IMR-90 (cell line): ENCODE measurements around the gene ERG. TPM values are rescaled to one million over a fixed set of nuclear protein-coding genes. Genes with fewer than 3 reads are reported as not detected.

Experiments
- ATAC-seq: fragments of 200-7000 bp; cut with Tn5 transposase; 2 replicates; pipeline ENCODE4 v1.9.1; 2020; ENCODE audit warnings: low read depth, mild to moderate bottlenecking, moderate library complexity
- BruUV-seq: library from RNA; stranded (reverse); fragments of 400-500 nt; replicated peaks from 2 replicates; lab custom pipeline; 2021; lab: Mats Ljungman, UMichigan
- CTCF ChIA-PET: fragments of 300-600 bp; formaldehyde crosslinking; extraction: SDS; loops from one replicate; lab custom pipeline; 2021; ENCODE audit warnings: antibody characterized with exemption; lab: Yijun Ruan, JAX
- POLR2A ChIA-PET: fragments of 300-600 bp; sonication (Branson Sonifier 250); formaldehyde crosslinking; loops from one replicate; lab custom pipeline; 2022; ENCODE audit warnings: antibody characterized with exemption; ENCODE audit not compliant: unreplicated experiment; lab: Charles Lee
- DNase-seq: peaks from one replicate; pipeline ENCODE4 v3.0.0; 2013
- H2AFZ ChIP-seq: replicated peaks from 2 replicates; pipeline ENCODE3; 2013; ENCODE audit warnings: low read length, mild to moderate bottlenecking; ENCODE audit not compliant: poor library complexity
- H2AK5ac ChIP-seq: 2 replicates; pipeline ENCODE4 v1.6.1; 2013; ENCODE audit warnings: low read depth, low read length, inconsistent platforms
- H2AK9ac ChIP-seq: replicated peaks from 2 replicates; pipeline ENCODE3; 2013; ENCODE audit warnings: mild to moderate bottlenecking, low read depth, low read length, moderate library complexity; ENCODE audit not compliant: poor library complexity
- H2BK120ac ChIP-seq: 2 replicates; pipeline ENCODE4 v1.6.1; 2013; ENCODE audit warnings: low read depth, low read length, inconsistent platforms
- H2BK15ac ChIP-seq: 3 replicates; pipeline ENCODE4 v1.6.1; 2013; ENCODE audit warnings: low read depth, low read length, inconsistent platforms
- H2BK20ac ChIP-seq: 2 replicates; pipeline ENCODE4 v1.6.1; 2013; ENCODE audit warnings: low read depth, mild to moderate bottlenecking, inconsistent platforms, low read length, moderate library complexity
- H2BK5ac ChIP-seq: 2 replicates; pipeline ENCODE4 v1.6.1; 2013; ENCODE audit warnings: mild to moderate bottlenecking, low read depth, low read length, inconsistent platforms; ENCODE audit not compliant: poor library complexity, severe bottlenecking
- H3K14ac ChIP-seq: replicated peaks from 2 replicates; pipeline ENCODE4 v1.6.1; 2013; ENCODE audit warnings: low read depth, low read length, inconsistent platforms
- H3K18ac ChIP-seq: 2 replicates; pipeline ENCODE4 v1.6.1; 2013; ENCODE audit warnings: low read depth, low read length, control low read depth
- H3K23ac ChIP-seq: 2 replicates; pipeline ENCODE4 v1.6.1; 2013; ENCODE audit warnings: low read depth, low read length, inconsistent platforms
- H3K27ac ChIP-seq: 2 replicates; pipeline ENCODE4 v1.5.1; 2013; ENCODE audit warnings: mild to moderate bottlenecking, control low read depth, low read length; ENCODE audit not compliant: insufficient read depth
- H3K27me3 ChIP-seq: 2 replicates; pipeline ENCODE4 v1.6.1; 2013; ENCODE audit warnings: low read length; ENCODE audit not compliant: control insufficient read depth, insufficient read depth
- H3K36me3 ChIP-seq: 2 replicates; pipeline ENCODE4 v1.6.1; 2013; ENCODE audit warnings: low read length, mixed read lengths; ENCODE audit not compliant: control insufficient read depth, insufficient read depth
- H3K4ac ChIP-seq: 2 replicates; pipeline ENCODE4 v1.6.1; 2013; ENCODE audit warnings: low read depth, low read length, inconsistent platforms
- H3K4me1 ChIP-seq: 2 replicates; pipeline ENCODE4 v1.6.1; 2013; ENCODE audit warnings: low read length, mixed read lengths; ENCODE audit not compliant: control insufficient read depth, insufficient read depth
- H3K4me2 ChIP-seq: 2 replicates; pipeline ENCODE4 v1.6.1; 2013; ENCODE audit warnings: low read depth, mild to moderate bottlenecking, control low read depth, low read length, moderate library complexity
- H3K4me3 ChIP-seq: 2 replicates; pipeline ENCODE4 v1.5.1; 2013; ENCODE audit warnings: low read depth, mild to moderate bottlenecking, control low read depth, low read length, moderate library complexity; ENCODE audit not compliant: insufficient read depth
- H3K56ac ChIP-seq: 2 replicates; pipeline ENCODE4 v1.6.1; 2013; ENCODE audit warnings: low read length, inconsistent platforms; ENCODE audit not compliant: insufficient read depth; ENCODE audit errors: extremely low read depth
- H3K79me1 ChIP-seq, 2 experiments: 2 replicates each; pipeline ENCODE4 v1.6.1; 2013; ENCODE audit warnings: low read length in 2 of 2, inconsistent platforms in 1 of 2, low read depth in 1 of 2
- H3K9ac ChIP-seq: 2 replicates; pipeline ENCODE4 v1.6.1; 2013; ENCODE audit warnings: low read depth, low read length, control low read depth
- H3K9me1 ChIP-seq: 2 replicates; pipeline ENCODE4 v1.6.1; 2013; ENCODE audit warnings: low read length, inconsistent platforms; ENCODE audit not compliant: insufficient read depth
- H3K9me3 ChIP-seq: 2 replicates; pipeline ENCODE4 v1.6.1; 2013; ENCODE audit warnings: low read length; ENCODE audit not compliant: control insufficient read depth, insufficient read depth
- H4K20me1 ChIP-seq: 2 replicates; pipeline ENCODE4 v1.6.1; 2013; ENCODE audit warnings: low read length, inconsistent platforms; ENCODE audit not compliant: insufficient read depth
- H4K5ac ChIP-seq: 2 replicates; pipeline ENCODE4 v1.6.1; 2013; ENCODE audit warnings: mild to moderate bottlenecking, low read depth, low read length, control low read depth
- H4K8ac ChIP-seq, 2 experiments: 2 replicates each; pipeline ENCODE4 v1.6.1; 2013; ENCODE audit warnings: low read depth in 2 of 2, low read length in 2 of 2, control low read depth in 1 of 2, inconsistent platforms in 1 of 2
- H4K91ac ChIP-seq: 2 replicates; pipeline ENCODE4 v1.6.1; 2013; ENCODE audit warnings: low read depth, low read length, inconsistent platforms; ENCODE audit not compliant: insufficient read depth
- BHLHE40 ChIP-seq: fragments of 150-350 bp; IDR thresholded peaks from 2 replicates; pipeline ENCODE4 v1.6.1; 2016; ENCODE audit warnings: mild to moderate bottlenecking, low read depth, low read length
- CEBPB ChIP-seq: IDR thresholded peaks from 2 replicates; pipeline ENCODE4 v1.6.1; 2012; ENCODE audit warnings: low read depth, low read length, improper control_type of control experiment
- CHD1 ChIP-seq: IDR thresholded peaks from 2 replicates; pipeline ENCODE4 v1.6.1; 2012; ENCODE audit warnings: low read depth, low read length, improper control_type of control experiment
- FOS ChIP-seq: fragments of 150-350 bp; IDR thresholded peaks from 2 replicates; pipeline ENCODE4 v1.6.1; 2016; ENCODE audit warnings: low read depth, low read length
- MAFK ChIP-seq: IDR thresholded peaks from 2 replicates; pipeline ENCODE4 v1.6.1; 2012; ENCODE audit warnings: low read depth, low read length, improper control_type of control experiment
- MAZ ChIP-seq: IDR thresholded peaks from 2 replicates; pipeline ENCODE4 v1.6.1; 2012; ENCODE audit warnings: low read depth, mild to moderate bottlenecking, low read length, improper control_type of control experiment, moderate library complexity, borderline replicate concordance
- MXI1 ChIP-seq: IDR thresholded peaks from 2 replicates; pipeline ENCODE4 v1.6.1; 2012; ENCODE audit warnings: low read depth, mild to moderate bottlenecking, low read length, moderate library complexity, borderline replicate concordance
- NFE2L2 ChIP-seq: fragments of 150-350 bp; IDR thresholded peaks from 2 replicates; pipeline ENCODE4 v1.6.1; 2016; ENCODE audit warnings: low read depth, mild to moderate bottlenecking, low read length
- POLR2A ChIP-seq: IDR thresholded peaks from 2 replicates; pipeline ENCODE4 v1.6.1; 2012; ENCODE audit warnings: mild to moderate bottlenecking, low read depth, low read length
- RAD21 ChIP-seq: IDR thresholded peaks from 2 replicates; pipeline ENCODE4 v1.6.1; 2012; ENCODE audit warnings: low read length, improper control_type of control experiment
- RCOR1 ChIP-seq: IDR thresholded peaks from 2 replicates; pipeline ENCODE4 v1.6.1; 2012; ENCODE audit warnings: mild to moderate bottlenecking, low read length, improper control_type of control experiment; ENCODE audit not compliant: insufficient replicate concordance
- RFX5 ChIP-seq: IDR thresholded peaks from 2 replicates; pipeline ENCODE4 v1.8.0; 2012; ENCODE audit warnings: low read depth, mild to moderate bottlenecking, low read length, moderate library complexity
- SMC3 ChIP-seq: fragments of 150-350 bp; IDR thresholded peaks from 2 replicates; pipeline ENCODE4 v1.6.1; 2016; ENCODE audit warnings: low read depth, mild to moderate bottlenecking, antibody characterized with exemption, low read length, moderate library complexity
- WGBS, 2 experiments: methylation state at CpG; one replicate each; pipeline versions ENCODE4 v1.1.5 to v1.1.7; 2013; ENCODE audit warnings: missing lambda C conversion rate in 2 of 2; ENCODE audit not compliant: insufficient read length in 1 of 2; ENCODE audit errors: extremely low coverage in 2 of 2; 5-methylcytosine and 5-hydroxymethylcytosine counted together
- dilution Hi-C: fragments of 300-500 bp; cut with HindIII; formaldehyde crosslinking; loops from one replicate; pipeline ENCODE4 v1.14.3; 2018; ENCODE audit warnings: low sequenced_read_pairs; ENCODE audit not compliant: unreplicated experiment
- in situ Hi-C: fragments of 300-500 bp; cut with MboI; formaldehyde crosslinking; loops from 3 replicates; pipeline ENCODE4 v1.14.3; 2019; ENCODE audit warnings: low sequenced_read_pairs, inconsistent platforms, mixed read lengths
- intact Hi-C: fragments of 100-400 bp; cut with micrococcal nuclease; formaldehyde crosslinking; loops from 2 replicates; pipeline ENCODE4 v1.10.0; 2022
- polyA plus RNA-seq, 3 experiments: library from polyadenylated mRNA; depleted of rRNA; stranded (reverse); fragments of >200 nt; gene quantifications; 2 replicates each; pipeline ENCODE4 v1.2.3, GENCODE V29; 2012; ENCODE audit warnings: low replicate concordance in 1 of 3
- total RNA-seq: library from RNA; depleted of rRNA; stranded (reverse); fragments of >200 nt; gene quantifications from 2 replicates; pipeline ENCODE4 v1.2.3, GENCODE V29; 2012
- TF ChIP-seq, protein P1 (sequence below): conservative IDR thresholded peaks from 2 replicates; pipeline ENCODE4 v1.5.1; 2012; ENCODE audit warnings: mild to moderate bottlenecking, low read depth, low read length, improper control_type of control experiment
- TF ChIP-seq, protein P2 (sequence below): fragments of 150-350 bp; IDR thresholded peaks from 2 replicates; pipeline ENCODE4 v1.6.1; 2016; ENCODE audit warnings: low read depth, mild to moderate bottlenecking, low read length, moderate library complexity, borderline replicate concordance
- TF ChIP-seq, protein P3 (sequence below): fragments of 150-350 bp; IDR thresholded peaks from 2 replicates; pipeline ENCODE4 v1.6.1; 2017; ENCODE audit warnings: mild to moderate bottlenecking, antibody characterized with exemption, low read length, low read depth

ERG gene
- total and polyA plus RNA-seq, 2 of the 4 experiments (the other 2 are of a cell fraction): not detected

DNA sequence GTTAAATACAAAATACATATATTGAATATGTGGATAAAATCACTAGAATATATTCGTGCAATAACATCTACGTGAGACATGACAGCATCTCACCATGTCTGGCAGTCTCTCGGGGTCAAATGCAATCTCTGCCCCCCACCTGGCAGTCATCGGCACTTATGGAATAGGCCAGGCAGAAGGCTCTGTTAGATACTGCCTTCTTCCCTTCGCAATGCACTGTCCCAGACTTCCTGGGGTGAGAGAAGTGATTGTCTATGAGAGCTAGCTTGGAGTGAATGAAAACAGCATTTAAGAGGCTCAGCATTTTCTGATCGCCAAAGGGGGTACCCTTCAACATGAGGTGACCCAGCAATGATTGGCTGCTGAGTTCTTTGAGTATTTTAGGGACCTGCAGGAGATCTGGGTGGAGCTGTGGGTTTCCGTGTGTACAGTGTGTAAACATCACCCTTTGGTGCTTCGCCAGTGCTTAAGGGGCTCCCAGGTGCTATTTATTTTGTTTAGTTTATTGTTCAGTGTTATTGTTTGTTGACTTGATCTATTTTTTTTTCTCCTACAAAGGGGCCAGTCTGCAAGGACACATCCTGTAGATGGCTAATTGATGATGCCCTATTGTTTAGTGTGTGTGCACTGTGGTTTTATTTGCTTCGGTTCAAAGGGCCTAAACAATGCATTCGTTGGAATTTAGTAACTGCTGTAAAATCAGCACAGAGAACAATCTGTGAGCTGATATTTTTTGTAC is 10.2 kb downstream of the ERG start:
- Histone ChIP-seq H3K9me1 (no peaks in the 10 kb centered on the region), H3K79me1 (no peaks in the 10 kb centered on the region), H2BK120ac (no peak overlapping the region), H3K23ac (no peak overlapping the region), H3K4me3 (no peak overlapping the region), H3K9me3 (no peaks in the 10 kb centered on the region), H2AK9ac (no peak overlapping the region), H2BK15ac (no peak overlapping the region), H3K14ac (no peak overlapping the region), H4K20me1 (no peaks in the 10 kb centered on the region), H2AFZ (no peak overlapping the region), H3K56ac (no peak overlapping the region), H2AK5ac (no peak overlapping the region), H3K36me3 (no peaks in the 10 kb centered on the region), H3K27ac (no peak overlapping the region), H3K9ac (no peak overlapping the region), H4K8ac (no peak overlapping the region), H4K91ac (no peak overlapping the region), H2BK20ac (no peak overlapping the region), H3K4ac (no peak overlapping the region), H3K4me1 (no peaks in the 10 kb centered on the region), H3K4me2 (no peak overlapping the region), H3K27me3 (peaks cover 16% of the 10 kb centered on the region), H3K18ac (no peak overlapping the region), H2BK5ac (no peak overlapping the region), H4K5ac (no peak overlapping the region)
- BruUV-seq: no TSS peak
- dilution Hi-C loops (no loop called here), intact Hi-C loops (no loop called here), in situ Hi-C loops (no loop called here)
- WGBS, 2 experiments: no CpG with 5 or more reads among the region's 10 CpGs
- TF ChIP-seq RFX5 (no peak), BHLHE40 (no peak), SMC3 (no peak), MAFK (no peak), NFE2L2 (no peak), RCOR1 (no peak), CHD1 (no peak), CEBPB (no peak), FOS (no peak), RAD21 (no peak), MXI1 (no peak), POLR2A (no peak), MAZ (no peak)
- TF ChIP-seq, protein P1, sequence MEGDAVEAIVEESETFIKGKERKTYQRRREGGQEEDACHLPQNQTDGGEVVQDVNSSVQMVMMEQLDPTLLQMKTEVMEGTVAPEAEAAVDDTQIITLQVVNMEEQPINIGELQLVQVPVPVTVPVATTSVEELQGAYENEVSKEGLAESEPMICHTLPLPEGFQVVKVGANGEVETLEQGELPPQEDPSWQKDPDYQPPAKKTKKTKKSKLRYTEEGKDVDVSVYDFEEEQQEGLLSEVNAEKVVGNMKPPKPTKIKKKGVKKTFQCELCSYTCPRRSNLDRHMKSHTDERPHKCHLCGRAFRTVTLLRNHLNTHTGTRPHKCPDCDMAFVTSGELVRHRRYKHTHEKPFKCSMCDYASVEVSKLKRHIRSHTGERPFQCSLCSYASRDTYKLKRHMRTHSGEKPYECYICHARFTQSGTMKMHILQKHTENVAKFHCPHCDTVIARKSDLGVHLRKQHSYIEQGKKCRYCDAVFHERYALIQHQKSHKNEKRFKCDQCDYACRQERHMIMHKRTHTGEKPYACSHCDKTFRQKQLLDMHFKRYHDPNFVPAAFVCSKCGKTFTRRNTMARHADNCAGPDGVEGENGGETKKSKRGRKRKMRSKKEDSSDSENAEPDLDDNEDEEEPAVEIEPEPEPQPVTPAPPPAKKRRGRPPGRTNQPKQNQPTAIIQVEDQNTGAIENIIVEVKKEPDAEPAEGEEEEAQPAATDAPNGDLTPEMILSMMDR: no peak
- TF ChIP-seq, protein P2, sequence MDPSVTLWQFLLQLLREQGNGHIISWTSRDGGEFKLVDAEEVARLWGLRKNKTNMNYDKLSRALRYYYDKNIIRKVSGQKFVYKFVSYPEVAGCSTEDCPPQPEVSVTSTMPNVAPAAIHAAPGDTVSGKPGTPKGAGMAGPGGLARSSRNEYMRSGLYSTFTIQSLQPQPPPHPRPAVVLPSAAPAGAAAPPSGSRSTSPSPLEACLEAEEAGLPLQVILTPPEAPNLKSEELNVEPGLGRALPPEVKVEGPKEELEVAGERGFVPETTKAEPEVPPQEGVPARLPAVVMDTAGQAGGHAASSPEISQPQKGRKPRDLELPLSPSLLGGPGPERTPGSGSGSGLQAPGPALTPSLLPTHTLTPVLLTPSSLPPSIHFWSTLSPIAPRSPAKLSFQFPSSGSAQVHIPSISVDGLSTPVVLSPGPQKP: no peak
- TF ChIP-seq, protein P3, sequence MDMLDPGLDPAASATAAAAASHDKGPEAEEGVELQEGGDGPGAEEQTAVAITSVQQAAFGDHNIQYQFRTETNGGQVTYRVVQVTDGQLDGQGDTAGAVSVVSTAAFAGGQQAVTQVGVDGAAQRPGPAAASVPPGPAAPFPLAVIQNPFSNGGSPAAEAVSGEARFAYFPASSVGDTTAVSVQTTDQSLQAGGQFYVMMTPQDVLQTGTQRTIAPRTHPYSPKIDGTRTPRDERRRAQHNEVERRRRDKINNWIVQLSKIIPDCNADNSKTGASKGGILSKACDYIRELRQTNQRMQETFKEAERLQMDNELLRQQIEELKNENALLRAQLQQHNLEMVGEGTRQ: no peak
- DNase-seq: no peak
- no peak for ATAC-seq
- POLR2A ChIA-PET: no interaction called here
- CTCF ChIA-PET: interaction anchor here (2.0 kb wide), 1 partner anchor 17 kb away, joined by 4 read pairs; no protein-coding TSS in a partner anchor
